Loucy (cell line): ENCODE measurements around the gene NAA25.

Experiments
- EZH2phosphoT487 ChIP-seq: fragments of 200-600 bp; IDR thresholded peaks from 2 replicates; pipeline ENCODE4 v1.6.1; 2018; ENCODE audit warnings: antibody characterized with exemption, mild to moderate bottlenecking, moderate library complexity, borderline replicate concordance
- TF ChIP-seq, protein P1 (sequence below): fragments of 200-600 bp; sonication (generic); conservative IDR thresholded peaks from 2 replicates; pipeline ENCODE4 v1.5.1; 2014; ENCODE audit warnings: mild to moderate bottlenecking, antibody characterized with exemption, low read length

DNA sequence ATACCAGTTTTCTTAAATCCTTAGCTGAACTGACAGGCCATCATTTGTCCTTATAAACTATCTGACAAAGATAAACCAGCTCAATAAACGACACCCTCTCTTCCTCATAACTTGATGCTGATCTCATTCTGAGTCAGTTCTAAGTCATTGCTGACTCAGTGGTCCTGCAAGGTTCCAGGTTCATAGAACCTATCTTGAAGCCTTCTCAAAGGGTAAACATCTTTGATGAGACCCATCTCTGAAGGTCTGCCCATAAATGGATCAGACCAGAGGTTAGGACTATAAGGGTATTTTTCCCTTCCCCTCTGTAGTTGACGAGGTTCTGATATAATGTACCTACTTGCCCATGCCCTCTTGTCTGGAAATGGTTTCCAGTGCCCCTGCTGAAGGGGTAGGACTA lies 11.9 kb downstream of the NAA25 start:
- TF ChIP-seq, protein P1, sequence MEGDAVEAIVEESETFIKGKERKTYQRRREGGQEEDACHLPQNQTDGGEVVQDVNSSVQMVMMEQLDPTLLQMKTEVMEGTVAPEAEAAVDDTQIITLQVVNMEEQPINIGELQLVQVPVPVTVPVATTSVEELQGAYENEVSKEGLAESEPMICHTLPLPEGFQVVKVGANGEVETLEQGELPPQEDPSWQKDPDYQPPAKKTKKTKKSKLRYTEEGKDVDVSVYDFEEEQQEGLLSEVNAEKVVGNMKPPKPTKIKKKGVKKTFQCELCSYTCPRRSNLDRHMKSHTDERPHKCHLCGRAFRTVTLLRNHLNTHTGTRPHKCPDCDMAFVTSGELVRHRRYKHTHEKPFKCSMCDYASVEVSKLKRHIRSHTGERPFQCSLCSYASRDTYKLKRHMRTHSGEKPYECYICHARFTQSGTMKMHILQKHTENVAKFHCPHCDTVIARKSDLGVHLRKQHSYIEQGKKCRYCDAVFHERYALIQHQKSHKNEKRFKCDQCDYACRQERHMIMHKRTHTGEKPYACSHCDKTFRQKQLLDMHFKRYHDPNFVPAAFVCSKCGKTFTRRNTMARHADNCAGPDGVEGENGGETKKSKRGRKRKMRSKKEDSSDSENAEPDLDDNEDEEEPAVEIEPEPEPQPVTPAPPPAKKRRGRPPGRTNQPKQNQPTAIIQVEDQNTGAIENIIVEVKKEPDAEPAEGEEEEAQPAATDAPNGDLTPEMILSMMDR = no peak
- TF ChIP-seq EZH2phosphoT487 = no peak
